GM23338 (cell line): ENCODE data around the gene PTPRC.

Experiments
- CREB1 ChIP-seq: fragments of 250-450 bp; sonication (Bioruptor Pico); IDR thresholded peaks from 2 replicates; pipeline ENCODE4 v1.5.0; 2020; ENCODE audit warnings: low read depth, mild to moderate bottlenecking, moderate library complexity
- ETS1 ChIP-seq: IDR thresholded peaks from 2 replicates; pipeline ENCODE4 v1.6.1; 2016; ENCODE audit warnings: antibody characterized with exemption
- EZH2 ChIP-seq: fragments of 200-600 bp; sonication (generic); IDR thresholded peaks from one replicate; pipeline ENCODE4 v1.8.0; 2017; ENCODE audit warnings: antibody characterized with exemption, mild to moderate bottlenecking, low read depth; ENCODE audit not compliant: unreplicated experiment
- EZH2phosphoT487 ChIP-seq: fragments of 200-600 bp; sonication (generic); IDR thresholded peaks from one replicate; pipeline ENCODE4 v1.8.1; 2018; ENCODE audit warnings: antibody characterized with exemption; ENCODE audit not compliant: unreplicated experiment
- JUNB ChIP-seq: IDR thresholded peaks from one replicate; pipeline ENCODE4 v1.6.1; 2016; ENCODE audit warnings: antibody characterized with exemption; ENCODE audit not compliant: unreplicated experiment
- NANOG ChIP-seq: IDR thresholded peaks from 2 replicates; pipeline ENCODE4 v1.6.1; 2016; ENCODE audit warnings: antibody characterized with exemption, borderline replicate concordance
- POLR2AphosphoS5 ChIP-seq: IDR thresholded peaks from 2 replicates; pipeline ENCODE4 v1.6.1; 2016; ENCODE audit warnings: antibody characterized with exemption, low read depth
- REST ChIP-seq: IDR thresholded peaks from one replicate; pipeline ENCODE4 v1.6.1; 2018; ENCODE audit warnings: antibody characterized with exemption; ENCODE audit not compliant: unreplicated experiment
- STAT1 ChIP-seq: IDR thresholded peaks from one replicate; pipeline ENCODE4 v1.6.1; 2016; ENCODE audit warnings: antibody characterized with exemption; ENCODE audit not compliant: unreplicated experiment
- ZNF114 ChIP-seq: fragments of 250-450 bp; sonication (Bioruptor Pico); IDR thresholded peaks from 2 replicates; pipeline ENCODE4 v1.5.0; 2020; ENCODE audit warnings: mild to moderate bottlenecking, moderate library complexity
- ZNF462 ChIP-seq: fragments of 250-450 bp; sonication (Bioruptor Pico); IDR thresholded peaks from 2 replicates; pipeline ENCODE4 v1.5.0; 2020; ENCODE audit warnings: mild to moderate bottlenecking, moderate library complexity
- TF ChIP-seq, protein P1 (sequence below), 2 experiments: fragments of 200-600 bp in 1 of 2; sonication (generic) in 1 of 2; conservative IDR thresholded peaks; 2 replicates each; pipeline versions ENCODE4 v1.5.1 to v1.6.1; 2016 to 2017; ENCODE audit warnings: antibody characterized with exemption in 2 of 2, low read depth in 2 of 2, mild to moderate bottlenecking in 2 of 2, moderate library complexity in 1 of 2

GRCh38 chr1:198726455-198726854, 87.6 kb downstream of the PTPRC start:
- no peak for TF ChIP-seq REST
- TF ChIP-seq EZH2 = no peak
- TF ChIP-seq, protein P1, sequence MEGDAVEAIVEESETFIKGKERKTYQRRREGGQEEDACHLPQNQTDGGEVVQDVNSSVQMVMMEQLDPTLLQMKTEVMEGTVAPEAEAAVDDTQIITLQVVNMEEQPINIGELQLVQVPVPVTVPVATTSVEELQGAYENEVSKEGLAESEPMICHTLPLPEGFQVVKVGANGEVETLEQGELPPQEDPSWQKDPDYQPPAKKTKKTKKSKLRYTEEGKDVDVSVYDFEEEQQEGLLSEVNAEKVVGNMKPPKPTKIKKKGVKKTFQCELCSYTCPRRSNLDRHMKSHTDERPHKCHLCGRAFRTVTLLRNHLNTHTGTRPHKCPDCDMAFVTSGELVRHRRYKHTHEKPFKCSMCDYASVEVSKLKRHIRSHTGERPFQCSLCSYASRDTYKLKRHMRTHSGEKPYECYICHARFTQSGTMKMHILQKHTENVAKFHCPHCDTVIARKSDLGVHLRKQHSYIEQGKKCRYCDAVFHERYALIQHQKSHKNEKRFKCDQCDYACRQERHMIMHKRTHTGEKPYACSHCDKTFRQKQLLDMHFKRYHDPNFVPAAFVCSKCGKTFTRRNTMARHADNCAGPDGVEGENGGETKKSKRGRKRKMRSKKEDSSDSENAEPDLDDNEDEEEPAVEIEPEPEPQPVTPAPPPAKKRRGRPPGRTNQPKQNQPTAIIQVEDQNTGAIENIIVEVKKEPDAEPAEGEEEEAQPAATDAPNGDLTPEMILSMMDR (conservative IDR thresholded peaks at IDR 0.05; ENCODE audit: low read depth in 2 of 2) = no peak
- no peak for TF ChIP-seq ZNF462 (CRISPR knock-in tag)
- no peak for TF ChIP-seq EZH2phosphoT487
- no peak for TF ChIP-seq ZNF114 (CRISPR knock-in tag)
- no peak for TF ChIP-seq CREB1 (CRISPR knock-in tag)
- no peak for TF ChIP-seq POLR2AphosphoS5
- no peak for TF ChIP-seq STAT1
- TF ChIP-seq JUNB = no peak
- TF ChIP-seq ETS1 = no peak
- no peak for TF ChIP-seq NANOG
